Fibroblast of skin of right quadriceps (primary cell): ENCODE data around the gene MRPL18.
A peak's percentile ranks its signal among the peaks of the same experiment; 100 is the strongest.
"Not testable (repeated sequence)": the region's sequence is repeated elsewhere in the genome, so short reads cannot be mapped to it uniquely, and the experiment has no call there.

Experiments
- DNase-seq: peaks from one replicate; pipeline ENCODE4 v3.0.0-alpha.2; 2013

MRPL18 gene

DNA sequence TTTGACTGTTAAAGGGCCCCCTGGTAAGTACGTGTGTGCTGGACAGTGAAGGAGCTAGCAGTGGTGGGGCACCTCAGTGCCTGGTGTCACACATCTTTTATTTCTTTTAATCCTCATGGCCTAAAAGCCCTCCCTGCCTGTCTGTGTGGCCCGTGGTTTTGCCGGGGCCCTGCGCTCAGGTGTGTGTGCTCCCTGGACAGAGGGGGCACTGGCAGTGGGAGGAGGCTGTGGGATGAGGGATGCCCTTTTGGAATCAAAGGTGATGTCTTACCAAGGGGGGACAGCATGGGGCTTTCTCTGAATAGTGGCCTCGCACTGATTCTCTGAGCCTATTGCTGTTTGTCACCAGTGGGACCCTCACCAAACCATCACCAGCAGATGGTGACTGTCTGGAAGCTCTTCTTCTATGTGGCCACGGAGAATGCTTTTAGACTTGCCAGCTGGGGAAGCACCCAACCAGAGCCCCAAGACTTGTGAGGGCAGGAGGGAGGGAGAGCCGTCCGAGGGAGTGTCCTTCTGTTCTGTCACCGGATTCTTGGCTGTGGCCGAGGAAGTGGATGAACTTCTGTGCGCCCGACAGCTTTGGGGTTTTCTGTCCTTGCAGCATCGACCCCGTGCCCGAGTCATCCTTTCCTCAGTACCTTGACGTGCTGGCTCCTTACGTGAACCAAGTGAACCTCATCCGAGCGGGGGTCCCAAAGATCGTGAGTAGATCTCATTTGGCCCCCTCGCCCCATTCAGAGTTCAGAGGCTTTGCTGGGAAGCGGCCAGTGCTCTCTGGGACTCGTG lies 27.9 kb downstream of the MRPL18 start:
- DNase-seq = no peak

DNA sequence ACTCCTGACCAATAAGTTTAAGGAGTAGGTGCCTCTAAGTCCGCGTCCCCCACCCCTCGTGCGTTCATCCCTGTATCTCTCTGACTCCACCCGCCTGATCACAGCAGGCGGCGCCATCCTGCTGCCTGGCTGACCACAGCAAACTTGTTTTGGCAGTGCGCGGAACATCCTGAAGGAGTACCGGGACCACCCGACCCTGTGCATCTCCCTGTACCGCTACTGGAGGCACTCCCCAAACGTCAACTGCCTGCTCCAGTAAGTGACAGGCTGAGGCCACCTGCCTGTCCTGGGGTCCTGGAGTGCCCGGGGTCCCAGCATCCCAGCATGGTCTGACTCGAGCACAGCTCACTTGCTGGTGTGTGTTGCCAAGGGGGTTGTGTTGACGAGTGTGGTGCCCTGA lies 28.8 kb downstream of the MRPL18 start:
- no peak for DNase-seq

DNA sequence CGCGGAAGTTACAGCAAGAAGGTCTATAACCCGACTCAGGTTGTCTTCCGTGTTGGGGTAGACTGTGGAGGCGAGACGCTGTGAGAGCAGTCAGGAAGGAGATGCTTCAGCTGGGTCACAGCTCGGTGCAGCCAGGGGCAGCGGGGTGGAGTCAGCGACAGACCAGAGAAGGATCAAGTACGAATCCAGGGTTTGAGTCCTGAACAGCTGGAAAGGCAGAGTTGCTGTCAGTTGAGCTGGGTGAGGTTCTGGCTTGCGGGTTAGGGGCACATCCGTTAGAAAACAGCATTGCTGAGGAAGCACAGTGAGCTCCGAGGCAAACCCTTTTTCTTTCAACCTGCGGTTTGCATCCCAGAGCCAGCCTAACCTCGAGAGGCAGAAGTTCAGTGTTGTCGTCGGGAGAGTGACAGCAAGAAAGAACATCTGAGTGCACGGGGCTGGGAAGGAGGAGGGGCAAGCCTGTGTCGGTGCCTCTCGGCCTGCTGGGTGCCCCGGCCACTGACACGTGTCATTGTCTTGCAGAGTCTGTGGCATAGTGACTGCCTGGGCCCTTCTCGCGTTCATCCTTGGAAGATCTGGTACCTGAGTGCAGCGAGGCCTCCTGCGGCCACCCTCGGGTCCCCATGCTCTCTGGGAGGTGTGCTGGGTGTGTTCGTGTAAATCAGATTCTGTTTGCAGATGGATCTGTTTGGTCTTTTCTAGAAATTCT lies 29.8 kb downstream of the MRPL18 start:
- DNase-seq = no peak

DNA sequence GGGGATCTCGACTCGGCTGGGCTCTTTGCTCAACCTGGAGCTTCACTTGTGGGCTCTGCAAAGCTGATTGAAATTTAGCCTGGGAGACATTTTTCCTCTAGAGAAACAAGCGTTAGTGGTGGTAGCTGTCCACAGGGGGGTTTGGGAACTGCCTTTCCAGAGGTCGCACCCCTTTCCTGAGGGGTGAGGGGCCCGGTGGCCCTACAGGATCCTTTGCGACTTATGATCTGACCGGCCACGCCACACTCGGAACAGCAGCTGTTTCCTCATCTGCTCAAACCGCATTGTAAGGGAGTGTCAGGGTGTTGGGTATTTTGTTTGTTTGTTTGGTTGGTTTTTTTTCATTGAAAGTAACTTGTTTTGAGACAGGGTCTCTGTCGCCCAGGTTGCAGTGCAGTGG lies 30.9 kb downstream of the MRPL18 start:
- no peak for DNase-seq

DNA sequence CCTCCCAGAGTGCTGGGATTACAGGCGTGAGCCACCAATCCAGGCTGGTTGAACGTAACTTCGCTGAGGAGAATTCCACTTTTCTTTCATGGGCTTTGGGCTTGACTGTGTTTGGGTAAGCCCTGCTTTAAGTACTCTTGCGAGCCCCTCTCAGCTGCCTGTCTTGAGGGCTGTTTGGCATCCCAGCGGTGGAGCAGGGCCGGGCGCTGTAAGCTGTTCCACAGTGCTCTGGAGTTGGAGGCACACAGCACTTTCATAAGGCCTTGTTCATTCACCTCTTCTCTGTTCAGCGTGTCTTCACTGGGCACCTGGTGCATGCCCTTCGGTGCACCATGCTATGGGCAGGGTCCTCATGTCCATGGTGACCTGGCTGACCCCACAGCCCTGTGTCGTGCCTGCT lies 31.5 kb downstream of the MRPL18 start:
- DNase-seq = no peak

DNA sequence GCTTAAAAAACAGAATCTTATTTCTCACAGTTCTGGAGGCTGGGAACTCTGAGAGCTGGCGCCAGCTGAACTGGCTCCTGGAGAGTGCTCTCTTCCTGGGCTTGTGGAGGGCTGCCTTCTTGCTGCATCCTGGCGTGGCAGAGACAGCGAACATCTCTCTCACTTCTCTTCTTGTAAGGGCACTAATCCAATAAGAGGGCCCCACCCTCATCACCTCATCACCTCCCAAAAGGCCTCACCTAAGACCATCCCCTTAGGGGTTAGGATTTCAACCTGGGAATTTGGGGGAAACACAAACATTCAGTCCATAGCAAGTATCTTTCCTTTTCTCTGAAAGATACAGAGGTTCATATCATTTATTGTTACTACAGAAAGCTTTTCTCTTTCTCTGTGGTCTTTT lies 33.7 kb downstream of the MRPL18 start:
- DNase-seq = no peak

DNA sequence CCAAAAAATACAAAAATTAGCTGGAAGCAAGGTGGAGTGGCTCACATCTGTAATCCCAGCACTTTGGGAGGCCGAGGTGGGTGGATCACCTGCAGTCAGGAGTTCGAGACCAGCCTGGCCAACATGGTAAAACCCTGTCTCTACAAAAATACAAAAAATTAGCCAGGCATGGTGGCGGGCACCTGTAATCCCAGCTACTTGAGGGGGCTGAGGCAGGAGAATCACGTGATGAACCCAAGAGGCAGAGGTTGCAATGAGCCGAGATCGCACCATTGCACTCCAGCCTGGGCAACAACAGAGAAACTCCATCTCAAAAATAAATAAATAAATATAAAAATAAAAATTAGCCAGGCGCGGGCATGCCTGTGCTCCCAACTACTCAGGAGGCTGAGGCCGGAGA lies 34.4 kb downstream of the MRPL18 start:
- DNase-seq = not testable (repeated sequence)

DNA sequence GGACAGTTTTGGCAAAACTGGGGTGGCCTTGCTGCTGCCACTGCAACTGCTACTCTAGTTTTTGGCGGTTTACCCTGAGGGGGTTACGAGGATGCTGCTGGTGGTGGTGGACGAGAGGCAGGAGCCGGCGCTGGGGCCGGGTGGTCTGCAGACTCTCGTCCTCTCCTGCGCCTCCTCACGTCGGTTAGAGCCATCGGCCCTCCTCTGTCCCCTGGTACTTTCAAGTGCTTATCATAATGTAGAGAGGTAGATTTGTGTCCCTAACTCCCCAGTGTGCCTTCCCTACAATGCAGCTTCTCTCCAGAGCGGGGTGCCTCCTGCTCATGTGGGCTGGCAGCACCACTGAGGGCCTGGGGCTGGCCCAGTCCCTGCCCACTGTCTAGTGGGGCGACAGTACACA lies 35.7 kb downstream of the MRPL18 start:
- DNase-seq = no peak

DNA sequence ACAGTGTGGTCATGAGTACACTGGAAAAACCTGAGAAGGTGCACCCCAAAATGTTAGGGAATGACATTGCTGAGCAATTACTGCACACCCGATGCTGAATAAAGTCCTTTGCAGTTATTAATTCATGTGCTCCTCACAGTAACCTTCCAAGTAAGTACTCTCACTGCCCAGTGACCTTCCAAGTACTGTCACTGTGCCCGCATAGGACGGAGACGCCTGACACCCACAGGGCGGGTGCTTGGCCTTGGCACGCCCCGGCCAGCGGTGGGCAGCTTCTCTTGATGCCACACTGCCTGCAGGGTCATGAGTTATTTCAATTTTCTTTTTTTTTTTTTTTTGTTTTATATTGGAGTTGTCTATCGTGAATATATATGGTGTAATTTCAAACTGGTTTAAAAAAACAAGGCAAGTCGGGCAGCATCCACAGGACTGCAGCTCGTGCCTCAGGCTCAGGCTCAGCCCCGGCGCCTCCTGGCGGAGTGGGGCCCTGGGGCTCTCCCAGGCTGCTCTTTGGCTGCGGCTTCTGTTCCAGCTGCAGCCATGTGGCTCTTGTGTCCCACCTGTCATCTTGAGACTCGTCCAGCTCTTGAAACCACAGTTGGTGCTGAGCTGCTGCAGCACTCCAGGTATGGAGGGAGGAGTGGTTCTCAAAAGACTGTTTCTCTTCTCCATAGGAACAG lies 36.8 kb downstream of the MRPL18 start:
- DNase-seq = no peak

DNA sequence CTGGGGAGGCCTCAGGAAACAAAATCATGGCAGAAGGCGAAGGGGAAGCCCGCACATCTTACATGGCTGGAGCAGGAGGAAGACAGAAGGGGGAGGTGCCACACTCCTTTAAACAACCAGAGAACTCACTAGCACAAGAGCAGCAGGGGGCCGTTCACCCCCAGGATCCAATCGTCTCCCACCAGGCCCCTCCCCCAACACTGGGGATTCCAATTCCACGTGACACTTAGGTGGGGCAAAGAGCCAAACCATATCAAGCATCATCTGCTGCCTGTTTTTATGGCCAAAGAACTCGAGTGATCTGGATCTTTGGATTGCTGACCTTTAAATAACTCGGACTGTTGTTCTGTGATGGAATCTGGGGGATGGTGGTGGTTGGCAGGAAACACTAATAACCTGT lies 37.8 kb downstream of the MRPL18 start:
- peak; percentile 47 for DNase-seq

DNA sequence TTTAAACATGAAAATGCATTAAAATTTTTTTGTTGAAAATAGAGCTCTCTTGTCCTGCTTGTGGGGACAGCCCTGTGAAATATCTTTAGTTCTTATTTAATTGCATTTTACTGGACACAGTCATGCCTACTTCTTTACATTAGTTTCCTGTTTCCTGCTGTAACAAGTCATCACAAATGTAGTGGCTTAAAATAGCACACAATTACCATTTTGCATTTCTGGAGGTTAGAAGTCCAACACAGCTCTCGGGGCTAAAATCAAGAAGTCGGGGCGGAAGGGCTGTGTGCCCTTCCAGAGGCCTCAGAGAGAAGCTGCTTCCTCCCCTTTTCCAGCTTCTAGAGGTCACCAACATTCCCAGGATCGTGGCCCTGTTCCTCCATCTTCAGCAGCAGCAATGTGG lies 39.3 kb downstream of the MRPL18 start:
- DNase-seq = peak; percentile 45

DNA sequence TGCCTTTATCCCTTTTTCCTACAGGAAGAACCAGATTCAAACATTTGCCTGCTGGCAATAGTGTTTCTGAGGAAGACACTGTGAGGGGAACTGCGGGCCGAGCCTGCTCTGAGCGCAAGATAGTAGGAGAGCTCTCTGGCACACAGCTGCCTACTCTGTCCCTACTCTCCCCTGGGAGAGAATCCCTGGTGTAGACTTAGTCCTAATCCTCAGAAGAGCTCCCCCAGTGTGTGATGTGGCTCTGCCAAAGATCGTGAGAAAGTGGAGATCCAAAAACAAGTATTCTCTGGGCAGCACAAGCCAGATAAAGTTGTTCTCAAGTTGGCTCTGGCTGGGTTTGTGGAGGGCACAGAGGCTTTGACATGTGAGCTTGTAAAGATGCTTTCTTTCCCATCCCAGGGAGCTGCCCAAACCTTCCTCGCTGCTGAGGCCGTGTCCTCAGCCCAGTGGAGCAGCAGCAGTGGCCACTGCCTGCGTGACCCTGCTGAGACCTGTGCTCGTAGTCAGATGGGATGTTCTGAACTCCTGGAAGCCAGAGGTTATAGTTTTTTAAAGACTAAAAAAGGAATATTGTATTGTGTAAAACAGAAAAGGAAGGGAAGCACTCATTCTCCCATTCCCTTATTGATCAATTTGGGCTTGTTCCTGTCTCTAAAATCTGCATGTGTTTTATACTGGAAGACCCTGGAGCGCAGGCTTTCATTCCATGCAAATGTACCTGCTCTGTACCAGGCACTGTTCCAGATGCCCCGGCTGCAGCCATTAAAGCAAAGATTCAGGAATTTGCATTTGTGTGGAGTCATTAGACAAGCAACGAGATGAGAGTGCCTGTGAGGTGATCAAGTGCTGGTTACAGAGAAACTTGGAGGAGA lies 40.5 kb downstream of the MRPL18 start:
- DNase-seq = no peak

DNA sequence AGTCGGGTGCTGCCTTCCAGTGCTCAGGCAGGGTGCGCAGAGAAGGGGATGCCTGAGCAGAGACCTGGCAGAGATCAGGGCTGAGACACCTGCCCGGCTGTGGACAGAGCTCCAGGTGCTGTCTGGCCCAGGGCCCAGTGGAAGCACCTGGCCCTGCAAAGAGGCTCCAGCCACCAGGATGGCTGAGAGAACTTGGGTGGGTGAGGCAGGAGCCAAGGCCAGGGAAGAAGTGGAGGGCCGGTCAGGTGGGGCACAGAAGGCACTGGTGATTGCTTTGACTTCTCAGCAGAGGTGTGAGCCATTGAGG lies 41.1 kb downstream of the MRPL18 start:
- DNase-seq = no peak

DNA sequence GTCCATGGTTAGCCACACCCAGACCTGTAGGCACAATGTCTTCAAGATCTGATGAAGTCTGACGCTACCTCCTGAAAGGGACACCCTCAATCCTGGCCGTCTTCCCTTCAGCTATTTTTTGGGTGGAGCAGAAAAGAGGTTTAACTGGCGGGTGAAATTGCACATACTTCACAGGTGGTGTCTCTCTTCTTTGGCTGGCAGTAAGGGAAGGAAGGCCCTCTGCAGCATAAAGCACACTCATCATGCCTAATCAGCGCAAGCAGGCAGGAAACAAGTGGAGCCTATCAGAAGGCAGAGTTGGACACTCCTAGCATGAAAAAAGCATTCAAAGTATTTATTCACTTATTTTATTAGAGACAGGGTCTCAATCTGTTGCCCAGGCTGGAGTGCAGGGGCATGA lies 42.7 kb downstream of the MRPL18 start:
- DNase-seq = no peak

DNA sequence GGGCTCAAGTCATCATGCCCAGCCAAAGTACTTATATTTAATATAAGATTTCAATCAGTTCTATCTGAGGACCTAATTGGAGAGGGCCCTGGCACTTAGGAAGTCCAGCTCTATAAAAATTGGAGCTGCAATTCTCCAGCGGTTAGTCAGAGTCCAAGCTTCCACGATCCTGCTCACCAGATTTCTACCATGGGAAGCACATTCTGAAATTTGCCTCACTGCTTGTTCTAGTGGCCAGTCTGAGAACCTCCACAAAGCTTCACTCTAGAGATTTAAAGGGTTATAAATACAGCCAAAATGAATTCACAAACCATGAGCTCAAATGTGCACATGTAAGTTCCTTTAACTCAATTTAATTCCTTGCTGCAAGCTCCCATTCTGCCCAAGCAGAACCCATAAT lies 43.3 kb downstream of the MRPL18 start:
- peak; percentile 25 for DNase-seq

DNA sequence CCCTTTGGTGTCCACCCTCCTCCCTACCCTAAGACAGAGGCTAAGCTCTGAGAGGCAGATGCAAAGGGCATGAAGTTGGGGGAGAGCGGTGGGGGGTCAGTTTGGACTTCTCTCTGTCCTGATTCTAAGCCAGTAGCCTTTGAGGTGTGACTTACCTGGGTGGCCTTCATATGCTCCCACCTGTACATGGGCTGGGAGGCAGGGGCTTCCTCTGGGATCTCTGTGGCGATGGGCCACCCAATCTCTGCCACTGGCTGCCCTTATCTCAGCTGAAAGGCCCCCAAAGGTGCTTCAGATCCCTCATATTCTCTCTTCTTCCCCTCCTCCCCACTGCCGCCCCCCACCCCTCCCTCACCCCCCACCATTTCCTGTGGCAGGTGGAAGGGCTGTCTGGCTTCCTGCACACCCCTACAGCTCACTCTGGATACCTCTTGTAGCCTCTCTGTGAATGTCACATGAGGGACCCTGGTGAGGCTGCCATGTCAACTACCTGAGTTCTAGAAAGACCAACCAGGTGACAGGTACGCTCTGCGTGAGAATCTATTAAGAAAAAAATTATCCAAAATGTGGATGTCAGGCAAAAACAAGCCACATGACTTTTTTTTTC lies 43.8 kb downstream of the MRPL18 start:
- no peak for DNase-seq

DNA sequence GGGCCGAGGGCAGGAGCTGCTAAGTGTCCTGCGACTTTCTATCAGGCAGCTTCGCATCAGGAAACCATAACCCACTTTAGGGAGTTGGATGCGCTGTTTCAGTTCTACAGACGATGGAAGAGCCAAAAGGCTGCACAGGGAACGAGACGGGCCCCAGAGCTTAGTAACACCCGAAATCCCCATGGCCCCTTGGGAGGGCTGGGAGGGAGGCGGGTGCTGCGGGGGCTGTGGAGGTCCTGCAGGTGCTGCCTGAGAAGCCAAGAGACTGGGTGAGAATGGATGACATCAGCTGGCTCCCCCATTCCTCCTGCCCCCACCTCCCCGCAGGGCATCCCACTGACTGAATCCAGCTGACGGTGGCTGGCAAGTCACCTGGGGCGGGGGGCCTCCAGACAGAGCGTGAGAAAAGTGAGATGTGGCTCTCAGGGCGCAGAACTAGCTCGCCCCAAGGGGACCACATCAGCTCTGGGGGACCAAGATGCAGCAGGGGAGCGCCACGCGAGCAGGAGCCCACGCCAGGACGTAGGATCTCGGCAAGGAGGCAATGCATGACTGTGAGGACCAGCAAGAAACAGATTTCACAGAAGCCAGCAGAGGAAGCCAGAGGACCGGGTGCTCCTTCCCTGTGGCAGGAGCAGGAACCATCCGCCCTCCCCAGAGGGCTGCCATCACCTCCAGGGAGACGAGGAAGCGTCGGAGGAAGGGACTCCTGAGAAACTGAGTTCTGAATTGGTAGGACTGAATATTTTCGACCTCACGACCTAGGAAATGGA lies 46.6 kb downstream of the MRPL18 start:
- DNase-seq = no peak

DNA sequence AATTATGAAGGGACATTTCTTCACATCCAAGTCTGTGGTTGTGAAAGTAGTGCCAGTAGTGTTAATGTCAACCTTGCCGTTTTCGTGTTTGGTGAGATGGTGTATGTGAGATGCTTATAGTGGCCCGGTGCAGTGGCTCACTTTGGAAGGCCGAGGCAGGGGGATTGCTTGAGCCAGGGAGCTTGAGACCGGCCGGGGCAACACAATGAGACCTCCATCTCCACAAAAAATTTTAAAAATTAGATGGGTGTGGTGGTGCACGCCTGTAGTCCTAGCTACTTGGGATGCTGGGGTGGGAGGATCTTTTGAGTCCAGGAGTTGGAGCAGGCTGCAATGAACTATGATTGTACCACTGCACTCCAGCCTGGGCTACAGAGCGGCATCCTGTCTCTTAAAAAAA lies 47.2 kb downstream of the MRPL18 start:
- no peak for DNase-seq

DNA sequence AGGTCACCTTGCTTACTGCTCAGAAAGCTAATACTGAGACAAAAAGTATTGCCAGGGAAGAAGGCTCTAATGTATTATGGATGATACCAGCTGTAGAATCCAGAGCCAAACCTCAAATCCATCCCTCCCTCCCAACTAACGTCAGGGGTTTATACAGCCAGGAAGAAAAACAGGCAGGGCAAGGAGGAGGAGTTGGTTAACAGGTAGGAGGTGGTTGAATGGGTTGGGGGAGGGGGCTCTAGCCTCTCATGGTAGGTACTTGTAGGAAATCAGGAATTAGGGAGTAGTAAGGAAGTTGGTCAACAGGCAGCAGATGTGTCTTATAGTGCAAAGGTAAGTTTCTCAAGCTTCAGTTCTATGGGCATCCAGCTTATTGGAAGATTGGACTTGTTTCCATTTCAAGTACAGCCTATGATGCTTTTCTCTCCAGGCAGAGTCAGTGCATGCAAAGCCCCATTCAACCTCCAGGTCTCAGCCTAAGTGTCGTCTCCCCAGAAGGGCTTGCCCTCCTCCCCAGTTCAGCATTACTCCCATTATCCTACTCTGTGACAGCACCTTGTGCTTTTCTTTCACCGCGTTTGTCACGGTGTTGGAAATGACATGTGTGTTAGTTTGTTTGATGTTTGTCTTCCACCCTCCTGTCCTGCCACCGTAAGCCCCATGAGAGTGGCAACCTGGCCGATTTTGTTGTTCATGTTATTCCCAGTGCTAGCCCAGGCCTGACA lies 47.9 kb downstream of the MRPL18 start:
- DNase-seq = no peak

DNA sequence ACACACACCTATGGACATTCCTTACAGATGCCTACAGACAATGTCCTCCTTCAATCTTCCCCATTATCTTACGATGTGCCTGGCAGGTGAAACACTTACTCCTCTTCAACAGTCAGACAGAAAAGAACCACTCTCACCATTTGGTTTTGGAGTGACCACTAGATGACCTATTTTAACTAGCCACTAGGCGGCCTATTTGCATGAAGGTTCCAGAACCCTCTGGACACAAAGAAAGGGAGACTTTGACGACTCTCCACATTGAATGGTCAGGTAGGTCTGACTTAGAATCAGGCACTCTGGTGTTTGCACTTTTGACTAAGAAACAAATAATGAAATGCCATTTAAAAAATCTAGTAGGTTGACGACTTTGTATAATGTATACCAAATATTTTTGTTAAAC lies 51.8 kb downstream of the MRPL18 start:
- no peak for DNase-seq
